ENCODE measurements around the gene ROBO2.

ROBO2 gene

GRCh38 chr3:77436908-77437307 is 397.0 kb downstream of the ROBO2 start:
- FAIRE-seq = no peak

DNA sequence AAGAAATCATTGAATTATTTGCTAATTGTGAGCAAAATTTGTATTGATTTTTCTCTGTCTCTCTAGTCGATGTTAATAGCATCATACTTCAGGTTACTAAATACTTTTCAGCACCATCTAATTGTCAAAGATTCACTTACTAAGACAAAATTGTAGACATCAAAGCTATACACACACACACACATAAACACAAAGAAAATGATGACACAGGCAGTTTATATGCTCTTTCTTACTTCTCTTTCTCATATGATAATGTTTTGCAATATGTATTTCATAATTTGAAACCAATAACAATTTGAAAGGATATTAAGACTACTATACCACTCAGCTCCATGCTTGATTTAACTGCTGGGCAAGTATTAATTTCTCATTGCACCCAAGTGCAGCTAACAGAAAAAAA is 406.2 kb downstream of the ROBO2 start:
- peak; percentile 5 for FAIRE-seq

DNA sequence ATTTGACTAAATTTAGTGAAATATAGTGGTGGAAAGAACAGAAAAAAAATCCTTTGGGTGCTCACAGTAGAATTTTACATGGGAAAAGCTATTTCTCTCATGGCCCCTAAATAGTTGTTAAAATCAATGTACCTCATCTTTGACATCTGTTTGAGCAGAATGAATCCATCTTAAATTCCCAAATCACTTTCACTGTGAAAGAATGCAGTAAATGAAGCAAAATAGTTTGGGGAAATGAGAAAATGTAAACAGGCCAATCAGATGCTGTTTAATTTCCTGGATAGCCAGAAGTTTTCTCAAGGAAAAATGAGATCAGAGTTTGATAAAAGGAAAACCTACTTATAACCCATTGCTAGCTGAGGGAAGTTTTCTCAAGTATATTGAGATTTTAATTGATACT is 406.9 kb downstream of the ROBO2 start:
- no peak for FAIRE-seq

- peak; percentile 100 for FAIRE-seq
Measured at GRCh38 chr3:77449459-77450350, 409.8 kb downstream of the ROBO2 start.

GRCh38 chr3:77456431-77456830 is 416.5 kb downstream of the ROBO2 start:
- FAIRE-seq = no peak

DNA sequence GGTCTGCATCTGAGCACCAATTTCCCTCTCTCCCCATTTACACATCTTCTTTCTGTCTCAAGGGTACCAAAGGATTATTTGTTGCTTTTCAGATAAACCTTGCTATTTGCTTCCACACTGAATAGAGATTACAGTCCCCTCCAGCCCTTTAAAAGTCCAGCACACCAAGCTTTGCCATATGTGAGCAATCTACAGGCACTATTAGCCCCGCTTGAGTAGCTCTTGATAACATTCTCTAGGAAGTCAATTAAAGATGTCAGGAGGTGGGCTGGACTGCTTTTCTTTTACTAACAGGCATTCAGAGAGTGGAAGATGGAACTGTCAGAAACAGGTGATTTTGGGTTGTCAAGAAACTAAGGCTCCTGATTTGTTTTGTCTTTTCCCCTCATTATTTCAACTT is 417.0 kb downstream of the ROBO2 start:
- FAIRE-seq = no peak

- no peak for FAIRE-seq
Measured at GRCh38 chr3:77459926-77460325, 420.0 kb downstream of the ROBO2 start.

- FAIRE-seq = no peak
Measured at GRCh38 chr3:77460326-77460725, 420.4 kb downstream of the ROBO2 start.

GRCh38 chr3:77462951-77463350 is 423.1 kb downstream of the ROBO2 start:
- FAIRE-seq = peak; percentile 95

DNA sequence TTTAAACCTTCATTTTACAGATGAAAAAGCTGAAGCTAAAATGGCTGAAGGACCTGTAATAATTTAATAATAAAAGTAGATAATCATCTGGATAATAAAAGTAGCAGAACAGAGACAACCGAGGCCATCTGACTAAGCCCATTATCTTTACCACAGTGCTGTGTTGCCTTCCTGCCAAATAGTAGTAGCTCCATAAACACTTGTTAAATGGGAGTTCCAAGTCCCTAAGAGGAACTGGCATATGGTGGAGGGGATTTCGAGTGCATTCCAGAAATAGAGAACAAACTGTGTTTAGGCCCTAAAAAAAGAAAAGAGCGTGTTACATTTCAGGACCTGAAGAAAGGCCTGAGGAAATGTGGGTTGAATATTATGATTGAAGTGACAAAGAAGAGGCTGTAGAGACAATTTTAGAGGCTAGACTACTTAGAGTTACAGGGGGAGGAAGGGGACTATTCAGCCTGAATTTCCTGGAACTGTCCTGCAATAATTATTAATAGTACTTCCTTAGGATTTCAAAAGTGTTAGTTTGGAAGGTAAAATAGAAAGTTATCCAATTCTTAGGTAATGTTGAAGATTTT is 424.3 kb downstream of the ROBO2 start:
- no peak for FAIRE-seq

GRCh38 chr3:77466562-77467115 is 426.7 kb downstream of the ROBO2 start:
- FAIRE-seq = peak; percentile 68

DNA sequence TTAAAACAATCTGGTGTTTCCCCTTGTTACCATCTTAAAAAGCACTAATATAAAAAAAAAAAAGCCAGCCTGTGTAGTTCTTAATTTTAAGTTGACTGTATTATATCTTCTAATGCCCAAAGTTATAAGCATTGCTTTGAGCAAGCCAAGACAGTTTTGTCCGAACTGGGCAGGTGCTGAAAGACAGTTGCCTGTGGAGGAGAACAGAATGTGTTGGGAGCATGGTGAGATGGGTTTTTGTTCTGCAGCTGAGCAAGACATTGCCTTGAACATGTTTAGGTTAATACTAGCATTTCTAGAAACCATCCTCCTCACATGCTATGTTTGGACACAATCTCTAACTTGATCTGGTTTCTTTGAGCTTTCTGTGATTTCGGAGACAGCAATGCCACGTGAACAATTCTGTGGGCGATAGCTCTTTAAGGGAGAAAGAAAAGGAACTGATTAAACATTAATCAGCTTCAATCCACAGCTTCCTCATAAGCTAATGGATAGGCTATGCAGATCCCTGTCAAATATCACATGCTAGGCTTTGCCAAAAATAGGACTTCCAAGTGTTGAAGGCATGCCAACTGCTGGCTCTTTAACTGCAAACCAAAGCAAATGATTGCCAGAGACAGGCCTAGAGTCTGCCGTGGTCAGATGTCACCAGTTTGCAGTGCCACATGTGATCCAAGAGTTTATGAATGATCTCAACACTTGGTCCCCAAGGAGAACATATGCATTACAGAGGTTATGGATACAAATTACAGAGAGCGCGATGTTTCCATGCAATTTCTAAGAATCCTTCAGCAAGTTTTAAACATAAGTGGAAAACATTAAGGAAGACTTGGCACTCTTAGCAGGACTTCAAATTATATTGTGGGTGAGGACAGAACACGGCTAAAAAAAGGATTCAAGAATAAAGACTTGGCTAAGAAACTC is 428.1 kb downstream of the ROBO2 start:
- peak; percentile 100 for FAIRE-seq

- FAIRE-seq = no peak
Measured at GRCh38 chr3:77468626-77469020, 428.7 kb downstream of the ROBO2 start.

DNA sequence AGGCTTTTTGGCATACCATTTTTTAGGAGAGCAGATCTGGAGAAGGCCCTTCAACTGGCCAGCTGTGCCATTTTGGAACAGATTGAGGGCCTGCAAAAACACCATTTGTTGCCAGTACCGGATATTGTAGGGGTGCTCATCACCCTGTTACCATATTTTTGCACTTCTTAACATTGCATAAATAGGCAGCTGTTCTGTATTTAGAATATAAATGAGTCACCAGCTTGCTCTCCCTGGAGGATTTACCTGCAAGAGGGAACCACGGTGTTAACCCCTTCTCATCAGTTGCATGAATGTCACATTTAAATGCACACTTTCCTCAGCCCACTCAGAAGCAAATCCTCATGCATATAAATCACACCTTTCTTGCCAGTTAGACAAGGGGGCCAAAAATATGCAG is 435.6 kb downstream of the ROBO2 start:
- no peak for FAIRE-seq

DNA sequence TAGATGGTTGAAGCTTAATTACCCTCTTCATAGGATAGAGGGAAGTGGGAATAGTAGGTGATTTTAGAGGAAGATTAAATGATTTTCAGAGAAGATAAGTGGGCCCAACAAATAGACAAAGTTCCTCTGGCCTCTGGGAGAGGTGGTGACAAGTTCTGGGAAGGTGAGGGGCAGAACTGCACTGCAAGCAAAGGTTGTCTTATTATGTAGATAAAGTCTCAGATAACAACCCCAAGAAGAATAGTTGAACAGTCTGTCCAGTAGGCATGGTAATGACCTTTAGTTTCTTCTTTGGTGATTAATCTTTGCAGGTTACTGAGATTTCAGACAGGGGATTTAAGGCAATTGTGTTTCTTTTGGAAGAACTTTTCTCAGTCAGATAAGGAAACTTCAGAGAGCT is 439.1 kb downstream of the ROBO2 start:
- no peak for FAIRE-seq

DNA sequence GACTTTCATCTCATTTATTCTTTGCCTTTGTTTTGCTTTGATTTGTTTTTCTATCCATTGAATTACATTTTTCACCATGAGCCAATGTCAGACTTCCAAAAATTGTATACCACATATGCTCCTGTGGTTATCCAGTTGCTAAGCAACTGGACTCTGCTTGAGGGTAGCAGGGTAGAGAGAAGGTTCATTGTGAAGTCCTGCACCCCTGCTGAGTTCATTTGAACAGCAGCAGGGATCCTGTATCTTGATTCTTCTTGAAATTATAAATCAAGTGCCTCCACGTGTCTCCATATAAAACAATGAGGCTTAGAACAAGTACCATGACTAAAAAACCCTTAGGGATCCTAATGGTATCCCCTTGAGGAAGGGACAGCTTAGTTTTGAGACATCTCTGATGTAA is 449.3 kb downstream of the ROBO2 start:
- FAIRE-seq = no peak

DNA sequence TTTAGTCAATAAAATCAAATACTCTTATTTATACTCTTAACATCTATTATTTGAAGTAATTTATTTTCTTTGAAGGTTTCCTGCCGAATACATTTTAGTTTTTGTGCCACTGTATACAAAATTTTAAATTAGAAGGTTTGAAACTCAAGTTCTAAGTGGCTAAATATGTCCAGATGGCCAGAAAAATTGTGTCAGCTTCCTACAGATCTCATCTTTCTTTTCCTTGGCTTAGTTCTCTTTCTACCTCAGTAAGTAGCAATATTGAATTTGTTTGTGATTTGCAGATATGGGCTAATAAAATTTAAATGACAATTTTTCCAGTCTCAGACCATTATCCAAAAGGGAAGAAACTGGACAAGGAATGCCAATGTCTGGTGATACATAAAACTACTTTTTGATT is 452.1 kb downstream of the ROBO2 start:
- no peak for FAIRE-seq

- no peak for FAIRE-seq
Measured at GRCh38 chr3:77500721-77501120, 460.8 kb downstream of the ROBO2 start.

DNA sequence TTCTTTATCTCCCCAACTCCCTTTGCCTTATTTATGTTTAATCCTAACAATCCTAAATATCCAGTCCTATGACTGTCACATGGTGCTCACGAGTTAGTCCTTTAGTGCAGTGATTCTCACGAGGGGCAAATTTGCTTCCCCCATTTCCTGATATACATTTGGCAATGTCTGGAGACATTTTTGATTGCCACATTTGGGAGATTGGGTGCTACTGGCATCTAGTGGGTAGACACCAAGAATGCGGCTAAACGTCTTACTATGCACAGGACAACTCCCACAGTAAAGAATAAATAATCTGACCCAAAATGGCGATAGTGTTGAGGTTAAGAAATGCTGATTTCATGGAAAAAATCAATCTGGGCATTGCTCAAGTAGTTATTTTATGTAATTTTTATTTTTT is 466.5 kb downstream of the ROBO2 start:
- no peak for FAIRE-seq

DNA sequence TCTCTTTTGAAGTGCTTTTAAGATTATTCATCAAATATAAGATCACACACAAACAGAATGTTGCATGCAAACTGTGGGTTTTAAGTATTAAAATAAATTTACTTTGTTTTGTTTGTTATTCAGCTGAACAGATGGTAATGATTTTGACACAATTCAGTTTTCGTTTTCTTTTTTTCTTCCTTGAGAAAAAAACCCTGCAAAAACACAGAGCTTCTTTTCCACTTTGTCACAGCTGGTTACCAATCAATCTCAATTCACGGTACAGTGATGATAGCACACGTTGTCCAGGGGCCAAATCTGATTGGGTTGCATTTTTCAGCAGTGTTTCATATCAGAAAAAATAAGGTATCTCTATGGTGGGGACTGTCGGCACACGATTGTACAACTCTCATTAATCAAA is 473.6 kb downstream of the ROBO2 start:
- FAIRE-seq = peak; percentile 96

GRCh38 chr3:77514766-77515165 is 474.9 kb downstream of the ROBO2 start:
- FAIRE-seq = no peak

DNA sequence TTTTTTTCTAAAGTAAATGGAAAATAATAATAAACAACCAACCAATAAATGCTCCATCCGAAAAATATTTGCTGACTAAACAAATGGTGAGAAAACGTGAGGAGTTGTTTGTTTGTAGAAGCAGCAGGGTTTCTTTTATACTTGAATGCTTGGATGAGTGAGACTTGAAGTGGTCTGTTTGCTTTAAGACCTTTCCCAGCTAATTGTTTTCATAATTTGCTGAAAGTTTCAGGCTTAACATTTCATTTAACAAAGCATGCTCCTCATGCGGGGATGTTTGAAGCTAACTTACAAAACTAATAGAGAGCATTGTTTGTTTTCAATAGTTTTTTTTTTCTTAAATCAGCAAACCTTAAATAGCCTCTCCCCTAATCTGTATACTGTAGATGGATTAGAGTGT is 484.6 kb downstream of the ROBO2 start:
- no peak for FAIRE-seq
